Peyer's patch (tissue), 4 donors: ENCODE data around the gene IFFO2. TPM values are rescaled to one million over a fixed set of nuclear protein-coding genes. Genes with fewer than 3 reads are reported as not detected.

Experiments
- DNase-seq, 3 donors: peaks; one replicate each; pipeline ENCODE4 v3.0.0-alpha.2; 2017 to 2019
- H3K27ac ChIP-seq, 4 donors: fragments of 200-600 bp; sonication (generic); one replicate each; pipeline ENCODE4 v1.5.1; 2016 to 2019
- H3K27me3 ChIP-seq, 2 donors: fragments of 200-600 bp; sonication (generic); one replicate each; pipeline ENCODE4 v1.5.1; 2019
- H3K36me3 ChIP-seq, 3 donors: fragments of 200-600 bp; sonication (generic); one replicate each; pipeline ENCODE4 v1.5.1; 2016 to 2019
- H3K4me1 ChIP-seq, 4 donors: fragments of 200-600 bp; sonication (generic); one replicate each; pipeline ENCODE4 v1.5.1; 2016 to 2019
- H3K4me3 ChIP-seq, 4 donors: fragments of 200-600 bp; sonication (generic); 1 replicate in 3 of 4; 2 replicates in 1 of 4; pipeline ENCODE4 v1.5.1; 2016 to 2019; ENCODE audit warnings: mild to moderate bottlenecking in 1 of 4
- H3K9me3 ChIP-seq, 4 donors: fragments of 200-600 bp; sonication (generic); one replicate each; pipeline ENCODE4 v1.5.1; 2016 to 2019; ENCODE audit warnings: mild to moderate bottlenecking in 1 of 4
- POLR2A ChIP-seq, 2 donors: fragments of 450-650 bp; IDR thresholded peaks; one replicate each; pipeline ENCODE4 v1.5.1; 2017; ENCODE audit warnings: antibody characterized with exemption in 2 of 2, mild to moderate bottlenecking in 2 of 2, moderate library complexity in 2 of 2
- total RNA-seq, 4 donors: library from RNA; depleted of rRNA; stranded (reverse); fragments of >200 nt; gene quantifications; one replicate each; pipeline ENCODE4 v1.1.0, GENCODE V29; 2016
- TF ChIP-seq, protein P1 (sequence below), 6 experiments: fragments of 450-650 bp in 4 of 6; fragments of 200-600 bp in 2 of 6; sonication (generic) in 1 of 6; IDR thresholded peaks; one replicate each; pipeline ENCODE4 v1.5.1; 2017 to 2019; ENCODE audit warnings: antibody characterized with exemption in 6 of 6, mild to moderate bottlenecking in 3 of 6, moderate library complexity in 1 of 6

The IFFO2 gene
- total RNA-seq, 4 donors from 2014 or later, result 1.9 to 14.9 (median 3.8) TPM

- H3K27ac ChIP-seq, result no peak overlapping the region
- no peaks in the 10 kb centered on the region for H3K9me3 ChIP-seq
- no peaks in the 10 kb centered on the region for H3K4me1 ChIP-seq
- peak in 1 of 3 donors; percentile 57 for DNase-seq
- H3K36me3 ChIP-seq, result no peaks in the 10 kb centered on the region
- no peak overlapping the region for H3K4me3 ChIP-seq
- TF ChIP-seq POLR2A (IDR thresholded peaks at IDR 0.05), result no peak
- TF ChIP-seq, protein P1, sequence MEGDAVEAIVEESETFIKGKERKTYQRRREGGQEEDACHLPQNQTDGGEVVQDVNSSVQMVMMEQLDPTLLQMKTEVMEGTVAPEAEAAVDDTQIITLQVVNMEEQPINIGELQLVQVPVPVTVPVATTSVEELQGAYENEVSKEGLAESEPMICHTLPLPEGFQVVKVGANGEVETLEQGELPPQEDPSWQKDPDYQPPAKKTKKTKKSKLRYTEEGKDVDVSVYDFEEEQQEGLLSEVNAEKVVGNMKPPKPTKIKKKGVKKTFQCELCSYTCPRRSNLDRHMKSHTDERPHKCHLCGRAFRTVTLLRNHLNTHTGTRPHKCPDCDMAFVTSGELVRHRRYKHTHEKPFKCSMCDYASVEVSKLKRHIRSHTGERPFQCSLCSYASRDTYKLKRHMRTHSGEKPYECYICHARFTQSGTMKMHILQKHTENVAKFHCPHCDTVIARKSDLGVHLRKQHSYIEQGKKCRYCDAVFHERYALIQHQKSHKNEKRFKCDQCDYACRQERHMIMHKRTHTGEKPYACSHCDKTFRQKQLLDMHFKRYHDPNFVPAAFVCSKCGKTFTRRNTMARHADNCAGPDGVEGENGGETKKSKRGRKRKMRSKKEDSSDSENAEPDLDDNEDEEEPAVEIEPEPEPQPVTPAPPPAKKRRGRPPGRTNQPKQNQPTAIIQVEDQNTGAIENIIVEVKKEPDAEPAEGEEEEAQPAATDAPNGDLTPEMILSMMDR (IDR thresholded peaks at IDR 0.05), result no peak
- no peaks in the 10 kb centered on the region for H3K27me3 ChIP-seq
These were observed 70.5 kb downstream of the IFFO2 start for GRCh38 chr1:18886003-18886335.

DNA sequence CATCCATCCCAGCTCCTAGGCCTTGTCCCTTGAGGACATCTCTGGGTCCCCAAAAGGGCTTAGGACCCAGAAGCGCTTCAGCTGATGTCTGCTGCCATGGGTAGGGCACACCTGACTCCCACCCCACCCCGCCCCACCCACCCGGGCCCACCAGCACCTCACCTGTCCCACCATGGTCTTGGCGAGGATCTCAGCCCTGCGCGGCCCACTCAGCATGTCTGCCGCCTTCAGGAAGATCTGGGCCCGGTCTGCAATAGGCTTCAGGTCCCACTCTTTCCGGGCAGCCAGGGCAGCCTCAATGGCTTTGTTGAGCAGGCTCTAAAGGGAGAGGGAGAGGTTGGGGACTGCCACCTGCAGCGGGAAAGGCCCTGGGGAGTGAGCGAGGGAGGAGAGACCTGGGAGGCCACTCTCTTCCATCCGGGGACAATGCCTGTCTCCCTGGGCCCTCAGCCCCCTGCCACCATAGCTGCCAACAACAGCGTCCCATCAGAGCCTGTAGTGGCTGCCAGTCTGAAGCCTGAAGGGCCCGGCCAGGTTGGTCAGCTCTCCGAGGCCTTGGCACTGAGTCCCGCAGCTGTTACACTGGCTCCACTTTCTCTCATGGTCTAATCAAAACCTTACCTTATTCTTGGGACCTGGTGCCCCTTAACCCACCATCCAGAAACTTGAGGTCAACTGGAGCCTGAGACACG is 71.0 kb downstream of the IFFO2 start:
- no peaks in the 10 kb centered on the region for H3K4me1 ChIP-seq
- TF ChIP-seq, protein P1 (IDR thresholded peaks at IDR 0.05), result no peak
- no peak for TF ChIP-seq POLR2A (IDR thresholded peaks at IDR 0.05)
- no peaks in the 10 kb centered on the region for H3K36me3 ChIP-seq
- H3K4me3 ChIP-seq, result no peak overlapping the region
- no peaks in the 10 kb centered on the region for H3K9me3 ChIP-seq
- DNase-seq, result no peak
- no peaks in the 10 kb centered on the region for H3K27me3 ChIP-seq
- no peak overlapping the region for H3K27ac ChIP-seq

DNA sequence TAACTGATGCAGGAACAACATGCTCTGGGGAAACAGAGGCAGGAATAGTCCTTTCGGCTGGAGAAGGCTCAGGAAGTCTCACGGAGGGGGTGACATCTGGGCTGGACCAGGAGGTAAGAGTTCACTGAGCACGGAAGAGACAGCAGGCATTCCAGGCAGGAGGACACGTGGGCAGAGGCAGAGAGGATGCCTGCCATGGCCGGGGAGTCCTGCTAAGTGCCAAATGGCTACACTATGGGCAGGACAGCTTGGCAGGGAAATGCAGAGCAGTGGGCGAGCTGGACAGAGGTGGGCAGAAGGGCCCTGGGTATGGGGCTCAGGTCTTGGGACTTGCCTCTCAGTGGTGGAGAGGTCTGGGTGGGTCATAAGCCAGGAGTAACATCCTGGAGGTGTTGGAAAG is 71.7 kb downstream of the IFFO2 start:
- TF ChIP-seq, protein P1 (IDR thresholded peaks at IDR 0.05), result no peak
- no peak for TF ChIP-seq POLR2A (IDR thresholded peaks at IDR 0.05)
- DNase-seq, result no peak
- H3K9me3 ChIP-seq, result no peaks in the 10 kb centered on the region
- H3K4me1 ChIP-seq, result no peaks in the 10 kb centered on the region
- H3K27me3 ChIP-seq, result no peaks in the 10 kb centered on the region
- no peak overlapping the region for H3K27ac ChIP-seq
- H3K4me3 ChIP-seq, result no peak overlapping the region
- H3K36me3 ChIP-seq, result no peaks in the 10 kb centered on the region

DNA sequence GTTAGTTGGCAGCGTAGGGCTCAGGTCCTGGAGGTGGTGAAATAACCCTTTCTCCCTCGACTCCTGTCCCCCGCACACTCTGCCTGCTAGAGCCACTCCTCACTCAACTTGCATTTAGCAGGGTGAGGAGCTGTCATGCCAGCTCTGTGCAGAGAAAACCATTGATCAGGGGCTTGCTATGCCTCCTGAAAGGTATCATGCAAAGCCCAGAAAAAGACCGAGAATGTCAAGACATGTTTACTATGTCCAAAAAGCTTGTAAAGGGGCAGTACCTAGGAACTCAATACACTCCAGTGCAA is 72.1 kb downstream of the IFFO2 start:
- no peaks in the 10 kb centered on the region for H3K4me1 ChIP-seq
- no peaks in the 10 kb centered on the region for H3K36me3 ChIP-seq
- H3K4me3 ChIP-seq, result no peak overlapping the region
- no peak for DNase-seq
- no peak for TF ChIP-seq POLR2A (IDR thresholded peaks at IDR 0.05)
- TF ChIP-seq, protein P1 (IDR thresholded peaks at IDR 0.05), result no peak
- no peaks in the 10 kb centered on the region for H3K9me3 ChIP-seq
- no peak overlapping the region for H3K27ac ChIP-seq
- no peaks in the 10 kb centered on the region for H3K27me3 ChIP-seq

- DNase-seq, result peak; percentile 67 to 85 (median 79)
- H3K36me3 ChIP-seq, result no peaks in the 10 kb centered on the region
- TF ChIP-seq, protein P1 (IDR thresholded peaks at IDR 0.05), result peak; percentile 74 to 83 (median 81)
- no peak for TF ChIP-seq POLR2A (IDR thresholded peaks at IDR 0.05)
- no peaks in the 10 kb centered on the region for H3K27me3 ChIP-seq
- H3K27ac ChIP-seq, result no peak overlapping the region
- no peaks in the 10 kb centered on the region for H3K9me3 ChIP-seq
- no peak overlapping the region for H3K4me3 ChIP-seq
- no peaks in the 10 kb centered on the region for H3K4me1 ChIP-seq
These were observed 72.6 kb downstream of the IFFO2 start for GRCh38 chr1:18883636-18884418.
